ENCODE data around the gene PPIP5K2. TPM values are rescaled to one million over a fixed set of nuclear protein-coding genes. Genes with fewer than 3 reads are reported as not detected.
A peak's percentile ranks its signal among the peaks of the same experiment; 100 is the strongest.

The PPIP5K2 gene
- total RNA-seq, 2 donors from 2014 or later = 63.5 to 70.6 TPM

DNA sequence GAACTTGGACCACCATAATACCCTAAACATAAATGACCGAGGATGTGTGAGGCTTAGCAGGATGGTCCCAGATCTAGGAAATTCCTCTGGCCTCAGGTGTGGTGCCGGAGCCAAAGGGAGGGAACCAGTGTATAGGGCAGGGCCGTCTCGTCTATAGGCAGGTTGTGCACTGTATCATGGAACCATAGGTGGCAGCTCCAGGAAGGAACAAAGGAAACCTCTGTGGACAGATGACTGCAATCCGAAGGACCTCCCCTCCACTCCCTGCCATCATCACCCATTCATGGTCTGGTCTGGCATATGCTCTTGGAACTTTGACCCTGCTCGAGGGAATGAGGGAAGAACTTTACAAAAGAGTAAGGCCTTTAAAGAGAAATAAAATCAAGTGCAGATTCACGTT, 135.6 kb downstream of the PPIP5K2 start:
- ATAC-seq = no peak
- no peak for DNase-seq (ENCODE audit: low spot score)
- Mint-ChIP-seq H3K27ac (no peak overlapping the region), H3K36me3 (no peaks in the 10 kb centered on the region), H3K9me3 (no peaks in the 10 kb centered on the region), H3K27me3 (peaks cover 9 to 12% of the 10 kb centered on the region in 2 donors), H3K4me1 (ENCODE audit: low read depth in 2 of 2) (peaks cover 6 to 8% of the 10 kb centered on the region in 2 donors), H3K4me3 (no peak overlapping the region)

DNA sequence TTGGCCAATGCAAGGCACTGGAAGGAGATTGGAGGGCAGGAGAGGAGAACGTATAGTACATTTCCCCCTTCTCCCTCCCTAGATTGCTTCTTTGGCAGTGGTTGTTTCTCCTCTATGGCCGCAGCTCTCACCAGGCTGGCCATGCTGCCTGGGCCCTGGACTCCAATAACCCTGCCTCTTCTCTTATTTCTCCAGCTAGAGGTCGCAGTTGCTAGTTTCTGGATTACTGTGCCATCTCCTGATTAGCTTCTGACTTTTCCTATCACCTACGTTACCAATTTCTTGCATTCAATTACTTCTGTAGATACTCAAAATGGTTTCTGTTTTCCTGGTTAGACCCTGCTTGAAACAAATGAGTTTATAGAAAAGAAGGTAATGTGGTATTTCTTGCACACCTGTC, 136.1 kb downstream of the PPIP5K2 start:
- DNase-seq (ENCODE audit: low spot score) (no peak), ATAC-seq (no peak)
- Mint-ChIP-seq H3K4me1 (ENCODE audit: low read depth in 2 of 2) (peaks cover 10 to 13% of the 10 kb centered on the region in 2 donors), H3K27ac (no peak overlapping the region), H3K27me3 (peaks cover 6 to 7% of the 10 kb centered on the region in 2 donors), H3K9me3 (no peaks in the 10 kb centered on the region), H3K36me3 (no peaks in the 10 kb centered on the region), H3K4me3 (no peak overlapping the region)

DNA sequence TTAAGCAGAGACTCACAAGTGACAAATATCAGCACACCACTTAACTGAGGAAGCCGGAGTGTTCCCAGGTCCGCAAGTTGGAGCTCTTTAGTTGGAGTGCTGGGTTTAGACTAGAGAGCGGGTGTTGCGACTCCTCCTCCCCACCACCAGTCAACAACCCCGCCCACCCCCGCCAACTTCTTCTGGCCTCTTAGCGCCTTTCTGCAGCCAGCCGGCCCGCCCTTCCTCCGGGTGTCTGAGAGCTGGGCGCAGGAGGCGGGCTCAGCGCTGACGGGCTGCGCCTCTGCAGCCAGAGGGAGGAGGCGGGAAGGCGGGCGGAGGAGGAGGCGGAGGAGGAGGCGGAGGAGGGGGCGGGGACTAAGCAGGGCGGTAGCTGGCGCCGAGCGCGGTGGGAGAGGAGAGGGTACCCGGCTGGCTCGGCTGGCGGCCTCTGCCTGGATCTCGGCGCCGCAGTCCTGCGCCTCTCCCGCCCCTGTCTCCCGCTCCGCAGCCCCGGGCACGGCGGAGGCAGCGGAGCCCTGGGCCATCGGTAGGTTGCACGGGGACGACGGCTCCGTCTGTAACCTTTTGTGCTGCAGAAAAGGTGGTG, 138.4 kb downstream of the PPIP5K2 start, which contains the start of gene MACIR:
Gene MACIR, plus strand, starts transcription at position 396 of the 589 bp plus-strand sequence. CDS start 17,157 bp downstream, outside the sequence.
- Mint-ChIP-seq H3K9me3 (no peaks in the 10 kb centered on the region), H3K27me3 (peaks cover 0 to 6% of the 10 kb centered on the region in 2 donors), H3K4me1 (ENCODE audit: low read depth in 2 of 2) (peaks cover 12 to 23% of the 10 kb centered on the region in 2 donors), H3K4me3 (peak within 1 kb of the TSS; percentile 97), H3K36me3 (no peaks in the 10 kb centered on the region), H3K27ac (peak within 1 kb of the TSS in 1 of 2 donors; percentile 63)
- ATAC-seq (peak; percentile 98), DNase-seq (ENCODE audit: low spot score) (peak; percentile 98)

DNA sequence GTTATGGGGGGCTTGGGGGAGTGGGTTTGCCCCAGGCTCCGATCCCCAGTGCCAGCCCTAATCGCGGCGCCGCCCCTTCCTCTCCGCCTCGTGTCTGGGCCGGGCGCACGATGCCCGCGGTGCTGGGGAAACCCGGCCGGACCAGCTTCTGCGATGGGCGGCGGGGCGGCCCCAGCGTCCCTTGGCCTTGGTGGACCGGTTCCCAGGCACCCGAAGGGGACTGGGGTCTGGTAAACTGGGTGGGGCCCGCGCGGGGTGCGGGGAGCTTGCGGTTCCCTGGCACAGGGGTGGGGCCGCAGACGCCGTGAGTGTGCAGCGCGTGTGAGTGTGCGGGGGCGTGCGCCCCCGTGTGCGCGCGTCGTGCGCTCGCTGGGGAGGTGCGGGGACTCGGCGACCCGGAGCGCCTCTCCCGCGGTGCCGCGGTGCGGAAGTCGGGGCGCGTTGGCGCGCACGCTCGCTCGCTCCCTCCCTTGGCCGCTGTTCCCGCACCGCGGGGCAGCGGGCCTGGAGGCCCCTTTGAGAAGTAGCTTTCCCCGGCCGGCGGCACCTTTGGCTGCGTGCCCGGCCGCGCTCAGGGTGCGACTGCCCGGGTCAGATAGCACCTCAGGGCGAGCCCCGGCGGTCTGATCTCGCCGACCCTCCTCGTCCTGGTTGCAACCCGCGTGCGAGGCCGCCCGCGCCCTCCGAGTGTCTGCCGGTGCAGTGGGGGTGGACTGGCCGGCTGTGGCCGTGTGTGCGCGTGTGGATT, 139.0 kb downstream of the PPIP5K2 start:
- Mint-ChIP-seq H3K36me3 (no peaks in the 10 kb centered on the region), H3K4me1 (ENCODE audit: low read depth in 2 of 2) (peaks cover 12 to 23% of the 10 kb centered on the region in 2 donors), H3K27me3 (peaks cover 0 to 6% of the 10 kb centered on the region in 2 donors), H3K27ac (peak overlapping the region in 1 of 2 donors; percentile 63), H3K9me3 (no peaks in the 10 kb centered on the region), H3K4me3 (peak overlapping the region; percentile 97)
- peak; percentile 79 for DNase-seq (ENCODE audit: low spot score)
- ATAC-seq = peak; percentile 67 to 72

DNA sequence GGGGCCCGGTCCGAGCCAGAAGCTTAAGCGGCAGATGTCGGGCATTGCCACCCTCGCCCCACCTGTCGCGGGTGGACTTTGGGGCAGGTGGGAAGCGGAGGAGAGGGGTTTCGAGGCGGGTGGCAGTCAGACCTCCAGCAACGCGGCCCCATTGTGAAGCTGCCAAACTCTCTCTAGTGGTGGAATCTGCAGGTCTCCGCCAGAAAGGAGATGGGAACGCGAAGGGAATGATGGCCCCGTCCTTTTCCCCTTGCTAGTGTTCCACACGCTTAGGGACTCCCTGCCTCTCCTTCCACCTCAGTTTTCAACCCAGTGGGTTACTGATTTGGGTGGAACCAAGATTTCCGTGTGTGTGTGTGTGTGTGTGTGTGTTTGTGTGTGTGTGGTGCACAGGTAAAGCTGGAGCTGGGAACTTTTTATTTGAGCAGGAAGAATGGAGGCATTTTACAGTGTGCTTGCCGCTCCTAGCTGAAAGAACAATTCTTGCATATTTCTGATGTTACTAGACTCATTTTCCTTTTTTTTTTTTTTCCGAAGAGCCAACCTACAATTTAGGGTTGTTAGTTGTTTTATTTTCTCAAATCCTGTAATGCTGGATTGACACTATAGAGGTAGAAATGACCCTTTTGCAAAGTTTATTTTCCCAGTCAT, 139.7 kb downstream of the PPIP5K2 start:
- no peaks in the 10 kb centered on the region for H3K36me3 Mint-ChIP-seq

DNA sequence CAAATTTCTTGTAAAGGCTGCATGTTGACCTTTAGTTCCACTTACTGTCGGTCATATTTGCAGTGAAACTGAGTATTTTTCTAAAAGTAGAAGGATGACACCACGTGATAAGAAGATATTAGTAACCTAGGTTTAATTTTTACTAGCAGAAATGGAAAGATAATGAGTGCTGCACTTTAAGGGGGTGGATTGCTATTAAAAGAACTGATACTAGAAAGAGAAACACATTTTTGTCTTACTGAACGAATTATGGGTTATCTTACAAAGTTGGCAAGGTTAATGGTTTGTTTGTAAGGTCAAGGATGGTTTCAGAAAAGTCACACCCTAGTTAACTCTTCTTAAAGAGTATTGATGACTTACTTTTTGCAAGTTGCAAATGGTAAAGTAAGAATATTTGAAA, 140.8 kb downstream of the PPIP5K2 start:
- Mint-ChIP-seq H3K36me3 (no peaks in the 10 kb centered on the region), H3K4me3 (peak overlapping the region; percentile 45), H3K4me1 (ENCODE audit: low read depth in 2 of 2) (peaks cover 12 to 23% of the 10 kb centered on the region in 2 donors), H3K27ac (no peak overlapping the region), H3K9me3 (no peaks in the 10 kb centered on the region), H3K27me3 (peaks cover 0 to 6% of the 10 kb centered on the region in 2 donors)
- no peak for ATAC-seq
- no peak for DNase-seq (ENCODE audit: low spot score)

More for the DNA sequence above, 139.7 kb downstream of the PPIP5K2 start:
- H3K4me1 Mint-ChIP-seq (ENCODE audit: low read depth in 2 of 2) = peaks cover 12 to 23% of the 10 kb centered on the region in 2 donors
- H3K9me3 Mint-ChIP-seq = no peaks in the 10 kb centered on the region
- peaks cover 0 to 6% of the 10 kb centered on the region in 2 donors for H3K27me3 Mint-ChIP-seq
- ATAC-seq (no peak), DNase-seq (ENCODE audit: low spot score) (no peak)
- peak overlapping the region; percentile 97 for H3K4me3 Mint-ChIP-seq
- H3K27ac Mint-ChIP-seq = peak overlapping the region in 1 of 2 donors; percentile 63

Other genes with a start within 250 kb of the PPIP5K2 start
- 1 to 10 TPM; 6.4 to 8.4 TPM for gene GIN1, start 163 bp upstream of the PPIP5K2 start, total RNA-seq
- 1 to 10 TPM; 5.9 to 8.5 TPM for gene MACIR, start 138.5 kb downstream of the PPIP5K2 start, total RNA-seq